ENCODE data around the gene SF3A2. TPM values are rescaled to one million over a fixed set of nuclear protein-coding genes. Genes with fewer than 3 reads are reported as not detected.

Gene SF3A2
- total RNA-seq, result 100 to 1,000 TPM; 142 to 151 TPM

GRCh38 chr19:2236314-2237050, at the start of gene SF3A2, which contains the start of gene PLEKHJ1:
Gene SF3A2 (plus strand): TSS chr19:2236824. CDS start chr19:2243419, 6,595 bp downstream.
Gene PLEKHJ1 (minus strand): TSS chr19:2236329. CDS start chr19:2236248, 81 bp downstream.
- H3K27ac Mint-ChIP-seq, result peak within 1 kb of the TSS; percentile 99
- peak; percentile 97 for DNase-seq
- CTCF ChIA-PET, result interaction anchor here (0.6 to 2.7 kb wide), 20 partner anchors 10 to 400 kb away, joined by 3 to 14 read pairs (median 3); partner anchors contain the start of genes AMH and JSRP1
- POLR2A ChIA-PET, result interaction anchor here (0.6 kb wide), 1 partner anchor 274 kb away, joined by 4 read pairs; no protein-coding TSS in a partner anchor
- H3K9me3 Mint-ChIP-seq, result no peaks in the 10 kb centered on the region
- peaks cover 59% of the 10 kb centered on the region for H3K36me3 Mint-ChIP-seq (ENCODE audit: low read depth)
- peaks cover 56% of the 10 kb centered on the region for H3K4me1 Mint-ChIP-seq
- peak within 1 kb of the TSS; percentile 97 for H3K4me3 Mint-ChIP-seq
- H3K27me3 Mint-ChIP-seq, result no peaks in the 10 kb centered on the region

- H3K9me3 Mint-ChIP-seq, result no peaks in the 10 kb centered on the region
- no peak for DNase-seq
- H3K4me3 Mint-ChIP-seq, result no peak overlapping the region
- peaks cover 20% of the 10 kb centered on the region for H3K36me3 Mint-ChIP-seq (ENCODE audit: low read depth)
- ChIA-PET POLR2A (no interaction called here), CTCF (interaction anchor here (0.6 to 1.4 kb wide), 4 partner anchors 10 to 156 kb away, joined by 3 read pairs; no protein-coding TSS in a partner anchor)
- peak overlapping the region; percentile 57 for H3K27ac Mint-ChIP-seq
- H3K27me3 Mint-ChIP-seq, result no peaks in the 10 kb centered on the region
- H3K4me1 Mint-ChIP-seq, result no peaks in the 10 kb centered on the region
Measured at GRCh38 chr19:2187159-2187558, 49.5 kb upstream of the SF3A2 start.

GRCh38 chr19:2188708-2189385, 47.8 kb upstream of the SF3A2 start:
- Mint-ChIP-seq H3K4me1 (no peaks in the 10 kb centered on the region), H3K27me3 (no peaks in the 10 kb centered on the region), H3K9me3 (no peaks in the 10 kb centered on the region), H3K36me3 (ENCODE audit: low read depth) (peaks cover 30% of the 10 kb centered on the region), H3K4me3 (no peak overlapping the region), H3K27ac (no peak overlapping the region)
- DNase-seq, result no peak
- ChIA-PET POLR2A (no interaction called here), CTCF (no interaction called here)

GRCh38 chr19:2189880-2190279, 46.7 kb upstream of the SF3A2 start:
- DNase-seq, result no peak
- no peak overlapping the region for H3K27ac Mint-ChIP-seq
- no peak overlapping the region for H3K4me3 Mint-ChIP-seq
- H3K27me3 Mint-ChIP-seq, result no peaks in the 10 kb centered on the region
- CTCF ChIA-PET, result no interaction called here
- H3K9me3 Mint-ChIP-seq, result no peaks in the 10 kb centered on the region
- H3K4me1 Mint-ChIP-seq, result no peaks in the 10 kb centered on the region
- H3K36me3 Mint-ChIP-seq (ENCODE audit: low read depth), result peaks cover 26% of the 10 kb centered on the region
- POLR2A ChIA-PET, result no interaction called here

GRCh38 chr19:2190848-2191455, 45.7 kb upstream of the SF3A2 start:
- ChIA-PET CTCF (no interaction called here), POLR2A (no interaction called here)
- Mint-ChIP-seq H3K9me3 (no peaks in the 10 kb centered on the region), H3K27ac (no peak overlapping the region), H3K27me3 (no peaks in the 10 kb centered on the region), H3K4me1 (no peaks in the 10 kb centered on the region), H3K4me3 (no peak overlapping the region), H3K36me3 (ENCODE audit: low read depth) (peaks cover 20% of the 10 kb centered on the region)
- DNase-seq, result no peak

- no peak overlapping the region for H3K27ac Mint-ChIP-seq
- POLR2A ChIA-PET, result no interaction called here
Measured at GRCh38 chr19:2191456-2192310, 44.9 kb upstream of the SF3A2 start.

GRCh38 chr19:2192862-2193261, 43.8 kb upstream of the SF3A2 start:
- Mint-ChIP-seq H3K4me1 (no peaks in the 10 kb centered on the region), H3K36me3 (ENCODE audit: low read depth) (peaks cover 18% of the 10 kb centered on the region), H3K9me3 (no peaks in the 10 kb centered on the region), H3K27me3 (no peaks in the 10 kb centered on the region), H3K4me3 (no peak overlapping the region), H3K27ac (no peak overlapping the region)
- ChIA-PET POLR2A (no interaction called here), CTCF (no interaction called here)
- DNase-seq, result no peak

More at GRCh38 chr19:2191456-2192310, 44.9 kb upstream of the SF3A2 start:
- H3K9me3 Mint-ChIP-seq, result no peaks in the 10 kb centered on the region
- H3K4me1 Mint-ChIP-seq, result no peaks in the 10 kb centered on the region
- DNase-seq, result no peak
- no peak overlapping the region for H3K4me3 Mint-ChIP-seq
- CTCF ChIA-PET, result no interaction called here
- H3K36me3 Mint-ChIP-seq (ENCODE audit: low read depth), result peaks cover 19% of the 10 kb centered on the region
- no peaks in the 10 kb centered on the region for H3K27me3 Mint-ChIP-seq

GRCh38 chr19:2193807-2194206, 42.8 kb upstream of the SF3A2 start:
- POLR2A ChIA-PET, result no interaction called here
- Mint-ChIP-seq H3K27ac (peak overlapping the region; percentile 11), H3K4me1 (no peaks in the 10 kb centered on the region), H3K27me3 (no peaks in the 10 kb centered on the region), H3K9me3 (no peaks in the 10 kb centered on the region), H3K4me3 (no peak overlapping the region), H3K36me3 (ENCODE audit: low read depth) (peaks cover 18% of the 10 kb centered on the region)
- no peak for DNase-seq
- CTCF ChIA-PET, result interaction anchor here (0.7 kb wide), 1 partner anchor 217 kb away, joined by 5 read pairs; no protein-coding TSS in a partner anchor

GRCh38 chr19:2194513-2195078, 42.0 kb upstream of the SF3A2 start:
- no peaks in the 10 kb centered on the region for H3K9me3 Mint-ChIP-seq
- CTCF ChIA-PET, result no interaction called here
- no peak overlapping the region for H3K27ac Mint-ChIP-seq
- H3K27me3 Mint-ChIP-seq, result no peaks in the 10 kb centered on the region
- DNase-seq, result no peak
- H3K4me3 Mint-ChIP-seq, result no peak overlapping the region
- H3K36me3 Mint-ChIP-seq (ENCODE audit: low read depth), result peaks cover 18% of the 10 kb centered on the region
- POLR2A ChIA-PET, result no interaction called here
- H3K4me1 Mint-ChIP-seq, result no peaks in the 10 kb centered on the region

GRCh38 chr19:2195361-2195760, 41.3 kb upstream of the SF3A2 start:
- DNase-seq, result no peak
- Mint-ChIP-seq H3K27ac (no peak overlapping the region), H3K27me3 (no peaks in the 10 kb centered on the region), H3K36me3 (ENCODE audit: low read depth) (peaks cover 18% of the 10 kb centered on the region), H3K4me3 (no peak overlapping the region), H3K9me3 (no peaks in the 10 kb centered on the region), H3K4me1 (no peaks in the 10 kb centered on the region)
- ChIA-PET CTCF (no interaction called here), POLR2A (no interaction called here)

GRCh38 chr19:2195914-2196313, 40.7 kb upstream of the SF3A2 start:
- peak overlapping the region; percentile 50 for H3K27ac Mint-ChIP-seq
- H3K27me3 Mint-ChIP-seq, result no peaks in the 10 kb centered on the region
- peaks cover 17% of the 10 kb centered on the region for H3K36me3 Mint-ChIP-seq (ENCODE audit: low read depth)
- no peak overlapping the region for H3K4me3 Mint-ChIP-seq
- CTCF ChIA-PET, result no interaction called here
- no peaks in the 10 kb centered on the region for H3K4me1 Mint-ChIP-seq
- no peak for DNase-seq
- POLR2A ChIA-PET, result no interaction called here
- no peaks in the 10 kb centered on the region for H3K9me3 Mint-ChIP-seq

GRCh38 chr19:2197270-2197669, 39.4 kb upstream of the SF3A2 start:
- H3K4me1 Mint-ChIP-seq, result no peaks in the 10 kb centered on the region
- ChIA-PET POLR2A (no interaction called here), CTCF (interaction anchor here (0.9 kb wide), 1 partner anchor 10 kb away, joined by 3 read pairs; no protein-coding TSS in a partner anchor)
- no peak overlapping the region for H3K27ac Mint-ChIP-seq
- H3K9me3 Mint-ChIP-seq, result no peaks in the 10 kb centered on the region
- no peaks in the 10 kb centered on the region for H3K27me3 Mint-ChIP-seq
- H3K4me3 Mint-ChIP-seq, result no peak overlapping the region
- no peak for DNase-seq
- H3K36me3 Mint-ChIP-seq (ENCODE audit: low read depth), result peaks cover 10% of the 10 kb centered on the region
